Activated CD4-positive, CD25-positive, alpha-beta regulatory T cell treated with anti-CD3 and anti-CD28 coated beads, Interleukin-2, amount 50 U/mL, for 16 hours (primary cell): ENCODE results near the gene GLIPR1L1.
A peak's percentile ranks its signal among the peaks of the same experiment; 100 is the strongest.

ENCODE experiments used
- DNase-seq: peaks from one replicate; pipeline ENCODE4 v3.0.0-alpha.2; 2020; ENCODE audit warnings: low read depth, low spot score

GLIPR1L1 gene

DNA sequence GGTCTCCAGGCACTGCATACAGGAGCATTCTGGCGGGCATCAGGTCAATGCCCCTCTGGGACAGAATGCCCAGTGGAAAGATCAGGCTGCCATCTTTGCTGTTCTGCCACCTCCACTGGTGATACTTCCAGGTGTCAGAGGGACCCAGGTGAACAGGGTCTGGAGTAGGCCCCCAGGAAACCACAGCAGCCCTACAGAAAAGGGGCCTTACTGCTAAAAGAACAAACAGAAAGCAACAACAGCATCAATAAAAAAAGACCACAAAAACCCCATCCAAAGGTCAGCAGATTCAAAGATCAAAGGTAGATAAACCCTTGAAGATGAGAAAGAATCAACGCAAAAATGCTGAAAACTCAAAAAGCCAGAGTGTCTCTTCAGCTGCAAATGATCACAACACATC is 15.9 kb downstream of the GLIPR1L1 start:
- DNase-seq = no peak

DNA sequence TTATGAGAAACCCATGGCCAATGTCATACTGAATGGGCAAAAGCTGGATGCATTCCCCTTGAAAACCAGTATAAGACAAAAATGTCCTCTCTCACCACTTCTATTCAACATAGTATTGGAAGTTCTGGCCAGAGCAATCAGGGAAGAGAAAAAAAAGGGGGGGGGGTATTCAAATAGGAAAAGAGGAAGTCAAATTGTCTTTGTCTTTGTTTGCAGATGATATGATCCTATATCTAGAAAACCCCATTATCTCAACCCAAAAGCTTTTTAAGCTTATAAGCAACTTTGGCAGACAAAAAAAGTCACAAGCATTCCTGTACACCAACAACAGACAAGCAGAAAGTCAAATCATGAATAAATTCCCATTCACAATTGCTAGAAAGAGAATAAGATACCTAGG is 19.5 kb downstream of the GLIPR1L1 start:
- DNase-seq = no peak

DNA sequence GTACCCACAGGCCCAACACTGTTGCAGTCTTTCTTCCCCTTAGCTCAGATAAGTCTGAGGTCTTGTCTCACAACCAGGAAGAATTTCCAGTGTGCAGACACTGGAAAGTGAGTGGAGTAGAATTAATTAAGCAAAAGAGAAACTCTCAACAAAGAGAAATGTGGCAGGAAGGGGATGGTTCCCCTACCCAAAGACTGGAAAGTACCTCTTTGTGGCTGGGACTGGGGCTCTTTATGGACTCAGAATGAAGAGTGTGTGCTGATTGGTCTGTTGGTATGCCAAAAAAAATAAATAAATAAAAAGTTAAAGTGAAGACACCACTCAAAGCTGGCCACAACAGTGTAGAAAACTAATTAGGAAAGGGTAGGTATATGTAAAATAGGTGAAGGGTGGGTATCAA is 26.4 kb downstream of the GLIPR1L1 start:
- DNase-seq = no peak

DNA sequence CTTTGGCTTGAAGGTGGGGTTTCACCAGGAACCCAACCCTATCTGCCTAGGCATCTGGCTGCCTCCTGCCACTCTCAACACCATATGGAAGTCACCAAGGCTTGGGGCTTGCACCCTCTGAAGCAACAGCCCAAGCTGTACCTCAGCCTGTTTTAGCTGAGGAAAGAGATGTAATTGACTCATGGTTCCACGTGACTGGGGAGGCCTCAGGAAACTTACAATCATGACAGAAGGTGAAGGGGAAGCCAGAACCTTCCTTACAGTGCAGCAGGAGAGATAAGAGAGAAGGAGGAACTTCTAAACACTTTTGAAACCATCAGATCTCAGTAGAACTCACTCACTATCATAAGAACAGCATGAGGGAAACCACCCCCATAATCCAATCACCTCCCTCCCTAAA is 26.9 kb downstream of the GLIPR1L1 start:
- DNase-seq = no peak

DNA sequence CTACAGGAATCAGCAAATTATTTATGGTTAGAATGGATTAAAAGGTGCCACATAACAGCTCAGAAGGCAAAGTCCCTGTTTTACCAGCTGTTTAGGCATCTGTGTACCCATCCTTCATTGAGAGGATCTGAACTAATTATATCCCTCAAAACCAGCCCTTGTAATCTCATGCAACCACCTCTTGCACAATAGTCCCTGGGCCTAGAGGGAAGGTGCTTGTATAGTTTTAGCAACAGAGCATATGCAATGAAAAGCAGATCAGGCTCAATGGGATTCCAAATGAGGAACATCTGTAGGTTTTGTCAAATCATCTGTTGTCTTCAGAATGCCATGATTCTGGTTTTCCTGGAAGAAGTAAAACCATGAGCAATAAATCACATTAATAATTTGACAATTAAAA is 30.4 kb downstream of the GLIPR1L1 start:
- no peak for DNase-seq

DNA sequence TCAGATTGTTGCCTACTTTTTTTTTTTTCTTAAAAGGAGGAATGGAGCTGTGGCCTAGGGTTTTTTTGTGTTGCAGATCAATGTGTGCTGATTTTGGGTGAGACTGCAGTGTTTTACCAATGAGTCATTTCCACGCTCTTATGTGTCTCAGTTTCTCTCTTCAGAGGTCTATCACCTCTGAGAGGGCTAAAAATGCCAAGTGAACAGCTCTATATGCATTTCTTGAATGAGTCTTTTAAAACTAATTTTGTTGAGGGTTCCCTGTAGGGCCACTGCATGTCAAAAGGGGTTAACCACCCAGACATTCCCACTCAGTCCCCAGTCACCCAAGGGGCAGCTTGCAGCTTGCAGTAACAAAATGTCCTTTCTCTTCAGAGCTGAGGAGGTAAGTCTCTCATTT is 32.2 kb downstream of the GLIPR1L1 start:
- no peak for DNase-seq

DNA sequence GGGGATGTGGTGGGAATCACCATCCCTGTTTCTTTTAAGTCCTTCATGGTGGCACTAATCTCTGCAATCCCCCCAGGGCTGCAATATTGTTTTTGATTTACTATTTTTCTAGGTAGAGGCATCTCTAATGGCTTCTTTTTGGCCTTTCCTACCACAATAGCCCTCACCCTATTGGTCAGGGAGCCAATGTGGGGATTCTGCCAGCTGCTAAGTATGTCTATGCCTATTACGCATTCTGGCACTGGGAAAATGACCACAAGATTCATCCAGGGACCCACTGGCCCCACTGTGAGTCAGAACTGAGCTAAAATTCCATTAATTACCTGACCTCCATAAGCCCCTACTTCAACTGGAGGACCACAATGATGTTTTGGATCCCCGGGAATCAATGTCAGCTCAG is 40.5 kb downstream of the GLIPR1L1 start:
- no peak for DNase-seq

DNA sequence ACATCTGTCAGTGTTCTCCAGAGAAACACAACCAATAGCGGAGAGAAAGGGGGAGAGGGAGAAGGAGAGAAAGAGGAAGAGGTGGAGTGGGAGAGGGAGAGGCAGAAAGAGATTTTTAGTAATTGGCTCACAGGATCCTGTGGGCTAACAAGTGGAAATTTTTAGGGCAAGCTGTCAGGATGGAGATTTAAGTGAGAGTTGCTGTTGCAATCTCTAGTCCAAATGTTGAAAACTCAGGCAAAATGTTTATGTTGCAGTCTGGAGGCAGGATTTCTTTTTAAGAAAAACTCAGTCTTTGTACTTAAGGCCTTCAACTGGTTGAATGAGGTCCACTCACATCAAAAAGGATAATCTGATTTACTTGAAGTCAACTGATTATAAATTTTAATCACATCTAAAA is 43.9 kb downstream of the GLIPR1L1 start:
- no peak for DNase-seq

DNA sequence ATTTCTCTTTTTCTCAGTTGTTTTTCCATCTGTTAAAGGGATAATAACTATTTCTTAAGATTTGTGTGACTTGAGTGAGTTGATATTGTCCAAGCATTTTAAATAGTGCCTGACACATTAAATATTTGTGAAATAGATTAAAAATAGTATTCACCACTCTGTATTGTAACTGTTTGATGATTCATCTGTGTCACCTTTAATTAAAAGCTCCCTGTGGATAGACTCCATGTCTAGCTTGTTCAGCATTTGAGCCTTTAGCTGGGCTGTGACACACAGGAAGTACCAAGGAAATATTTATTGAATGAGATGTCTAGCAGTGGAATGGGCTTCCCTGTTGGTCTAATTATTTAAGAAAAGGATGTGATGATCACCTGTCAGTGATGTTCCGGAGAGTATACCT is 54.6 kb downstream of the GLIPR1L1 start:
- DNase-seq = no peak

DNA sequence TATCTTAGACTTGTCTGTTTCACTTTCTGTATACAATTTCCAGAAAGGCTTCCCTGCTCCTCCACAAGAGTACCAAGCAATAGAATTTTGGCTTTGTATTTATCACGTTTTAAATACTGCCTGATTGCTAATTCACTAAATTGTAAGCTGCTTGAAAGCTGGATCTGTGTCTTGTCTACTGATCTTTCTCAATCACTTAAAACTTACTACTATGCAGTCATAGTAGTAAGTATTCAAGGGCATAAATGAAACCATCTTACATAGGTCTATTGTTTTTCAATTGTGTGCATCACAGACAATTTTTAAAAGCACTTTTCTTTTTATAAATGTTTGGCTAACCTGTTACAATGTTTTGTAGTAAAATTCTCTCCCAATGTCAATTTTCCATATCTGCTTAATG is 55.2 kb downstream of the GLIPR1L1 start:
- DNase-seq = no peak

DNA sequence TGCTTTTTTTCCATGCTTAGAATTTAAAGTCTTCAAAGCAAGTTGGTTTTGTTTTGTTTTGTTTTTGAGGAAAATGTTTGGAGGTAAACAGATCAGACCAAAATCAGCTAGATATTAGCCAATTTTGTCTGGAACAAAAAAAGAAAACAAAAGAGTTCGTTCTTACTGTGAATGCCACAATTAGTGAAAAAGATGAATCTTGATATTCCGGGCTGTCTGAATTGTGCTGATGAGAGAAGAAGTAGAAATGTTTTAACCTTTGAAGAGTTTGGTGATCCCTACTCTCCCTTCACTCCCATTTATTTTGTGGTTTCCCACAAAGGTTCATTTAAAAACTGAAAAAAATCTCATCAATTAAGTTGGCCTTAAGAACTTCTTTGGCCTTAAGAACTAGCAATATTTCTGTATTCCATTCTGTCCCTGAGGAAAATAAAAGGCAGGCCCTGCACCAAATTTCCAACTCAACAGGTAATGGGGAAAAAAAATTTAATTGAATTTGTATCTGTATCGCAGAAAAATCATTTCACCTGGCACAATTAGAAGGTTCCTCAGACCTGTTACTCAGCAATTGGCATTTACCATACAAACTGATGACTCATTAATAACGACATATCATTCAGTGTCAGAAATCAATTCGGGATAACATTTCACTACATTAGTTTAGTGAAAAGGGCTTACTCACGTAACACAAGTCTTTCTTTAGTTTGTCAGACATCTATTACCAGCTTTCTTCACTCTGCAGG is 55.9 kb downstream of the GLIPR1L1 start:
- DNase-seq = no peak

DNA sequence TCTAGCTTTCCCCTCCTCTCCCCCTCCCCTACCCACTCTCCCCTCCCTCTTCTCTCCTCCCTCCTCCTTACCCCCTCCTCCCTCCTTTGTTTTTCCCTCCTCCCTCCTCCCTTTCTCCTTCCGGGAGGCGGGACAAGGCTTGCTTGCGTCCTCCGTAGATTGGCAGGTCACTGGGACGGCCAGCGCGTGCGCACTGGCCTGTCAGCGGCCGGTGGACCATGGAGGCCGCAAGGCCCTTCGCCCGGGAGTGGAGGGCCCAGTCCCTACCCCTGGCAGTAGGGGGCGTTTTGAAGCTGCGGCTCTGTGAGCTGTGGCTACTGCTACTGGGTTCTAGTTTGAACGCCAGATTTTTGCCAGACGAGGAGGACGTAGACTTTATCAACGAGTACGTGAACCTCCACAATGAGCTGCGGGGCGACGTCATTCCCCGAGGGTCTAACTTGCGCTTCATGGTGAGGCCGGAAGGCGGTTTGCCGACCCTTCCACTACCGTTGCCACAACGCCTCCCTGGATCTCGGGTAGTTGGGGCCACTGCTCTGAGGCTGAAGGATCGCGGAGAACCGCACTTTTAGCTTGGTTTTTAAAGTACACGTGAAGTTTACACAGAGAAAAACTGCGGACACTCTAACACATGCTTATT is 56.5 kb downstream of the GLIPR1L1 start, which contains the start of gene GLIPR1L2:
Gene GLIPR1L2, plus strand, starts transcription at position 191 of the 640 bp plus-strand sequence. Its CDS starts 28 bp downstream, at position 219.
- DNase-seq = peak; percentile 72

DNA sequence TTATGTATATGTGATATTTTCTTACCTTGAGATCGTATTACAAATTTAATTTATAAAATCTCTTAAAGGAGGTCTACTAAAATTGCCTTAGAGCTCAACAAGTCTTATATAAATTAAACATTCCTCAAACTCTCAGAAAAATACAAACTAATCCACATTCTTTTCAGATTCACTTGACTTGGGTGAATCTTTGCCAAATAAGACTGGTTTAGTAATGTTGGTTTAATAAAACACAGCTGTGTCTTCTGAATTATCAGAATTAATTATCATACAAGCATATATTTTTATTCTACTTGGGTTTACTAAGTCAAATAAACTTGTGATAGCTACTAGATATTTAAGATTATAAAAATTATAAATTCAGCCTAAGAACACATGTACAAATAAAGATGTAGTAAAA is 69.8 kb downstream of the GLIPR1L1 start:
- DNase-seq = no peak

DNA sequence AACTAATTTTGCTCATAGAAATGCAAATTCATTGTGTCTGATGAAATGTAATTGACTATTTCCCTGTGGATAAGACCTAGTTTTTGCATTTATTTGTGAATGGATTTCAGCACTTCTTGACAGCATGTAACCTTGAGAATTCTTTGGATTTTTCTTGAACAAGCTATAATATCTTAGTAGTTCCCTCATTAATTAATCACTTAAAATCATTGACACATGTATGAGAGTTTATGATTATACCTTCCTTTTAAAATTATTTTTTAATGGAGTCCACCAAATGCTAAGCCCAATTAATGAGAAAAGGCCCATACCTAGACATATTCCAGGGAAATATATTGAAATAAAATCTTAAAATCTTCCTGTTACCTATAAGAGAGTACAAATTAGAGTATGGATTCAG is 73.2 kb downstream of the GLIPR1L1 start:
- no peak for DNase-seq

DNA sequence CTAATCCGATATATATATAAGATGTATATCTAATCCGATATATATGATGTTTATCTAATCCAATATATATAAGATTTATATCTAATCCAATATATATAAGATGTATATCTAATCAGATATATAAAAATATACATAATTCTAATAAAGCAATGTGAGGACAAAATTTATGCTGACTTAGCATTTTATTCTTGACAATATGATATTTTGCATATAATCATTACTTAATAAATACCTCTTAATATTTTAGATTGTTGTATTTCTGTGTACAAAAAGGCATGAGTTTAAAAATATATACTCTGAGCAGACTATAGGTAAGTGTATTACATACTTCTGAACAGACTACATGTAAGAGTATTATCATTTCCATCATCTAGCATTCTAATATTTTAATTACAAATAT is 75.4 kb downstream of the GLIPR1L1 start:
- no peak for DNase-seq

DNA sequence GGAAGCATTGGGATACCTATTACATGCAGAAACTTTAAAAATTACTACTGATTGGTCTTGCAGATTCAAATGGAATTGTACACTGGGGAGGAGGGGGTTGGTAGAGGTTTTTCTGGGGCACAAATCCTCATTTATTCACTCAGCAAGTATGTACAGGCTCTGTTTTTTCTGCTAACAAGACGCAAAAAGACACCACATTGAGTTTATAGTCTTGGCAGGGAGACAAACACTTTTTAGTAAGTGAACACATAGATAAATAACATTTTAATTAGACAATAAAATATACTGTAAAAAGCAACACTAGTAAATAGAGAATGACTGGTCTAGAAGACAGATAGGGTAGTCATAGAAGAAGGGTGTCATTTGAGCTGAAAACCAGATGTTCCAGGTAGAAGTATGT is 80.2 kb downstream of the GLIPR1L1 start:
- no peak for DNase-seq

DNA sequence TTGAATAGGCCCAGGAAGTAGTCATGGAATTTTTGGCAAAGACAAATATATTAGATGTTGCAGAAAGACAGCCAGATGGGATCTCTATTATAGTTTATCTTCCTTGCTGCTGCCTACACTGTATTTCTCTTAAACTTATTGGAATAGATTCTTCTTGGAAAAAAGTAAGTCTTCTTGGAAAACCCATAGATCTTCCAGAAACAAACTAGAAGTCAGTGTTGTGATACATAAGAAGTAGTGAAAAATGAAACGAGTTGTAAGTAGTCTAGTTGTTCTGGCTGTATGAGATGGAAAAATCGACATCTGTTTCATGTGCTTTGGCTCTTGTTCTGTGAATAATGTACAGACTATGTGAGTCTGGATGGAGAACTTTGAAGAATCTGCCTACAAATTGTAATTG is 85.4 kb downstream of the GLIPR1L1 start:
- no peak for DNase-seq
